HL-60/S4 treated with phorbol 12-myristate 13-acetate at 8.2 ng/mL for 4 days and 3 days (cell line): ENCODE data around the gene LARGE1.
"Not testable (repeated sequence)": the region's sequence is repeated elsewhere in the genome, so short reads cannot be mapped to it uniquely, and the experiment has no call there.

Experiments used
- in situ Hi-C: fragments of 300-500 bp; cut with MboI; formaldehyde crosslinking; loops from 2 replicates; pipeline ENCODE4 v1.15.0; 2022; ENCODE audit warnings: low sequenced_read_pairs

LARGE1 gene

GRCh38 chr22:33504941-33505625 lies 415.2 kb downstream of the LARGE1 start:
- in situ Hi-C loops = no loop called here

- in situ Hi-C loops = no loop called here
Measured at GRCh38 chr22:33496112-33496511, 424.2 kb downstream of the LARGE1 start.

- in situ Hi-C loops = no loop called here
Measured at GRCh38 chr22:33493476-33494205, 426.6 kb downstream of the LARGE1 start.

GRCh38 chr22:33492210-33492651 lies 428.0 kb downstream of the LARGE1 start:
- in situ Hi-C loops = no loop called here

GRCh38 chr22:33487041-33487716 lies 433.1 kb downstream of the LARGE1 start:
- in situ Hi-C loops = no loop called here

- in situ Hi-C loops = no loop called here
Measured at GRCh38 chr22:33481550-33481949, 438.7 kb downstream of the LARGE1 start.

GRCh38 chr22:33477120-33478111 lies 442.9 kb downstream of the LARGE1 start:
- in situ Hi-C loops = no loop called here

GRCh38 chr22:33476716-33477115 lies 443.6 kb downstream of the LARGE1 start:
- in situ Hi-C loops = no loop called here

DNA sequence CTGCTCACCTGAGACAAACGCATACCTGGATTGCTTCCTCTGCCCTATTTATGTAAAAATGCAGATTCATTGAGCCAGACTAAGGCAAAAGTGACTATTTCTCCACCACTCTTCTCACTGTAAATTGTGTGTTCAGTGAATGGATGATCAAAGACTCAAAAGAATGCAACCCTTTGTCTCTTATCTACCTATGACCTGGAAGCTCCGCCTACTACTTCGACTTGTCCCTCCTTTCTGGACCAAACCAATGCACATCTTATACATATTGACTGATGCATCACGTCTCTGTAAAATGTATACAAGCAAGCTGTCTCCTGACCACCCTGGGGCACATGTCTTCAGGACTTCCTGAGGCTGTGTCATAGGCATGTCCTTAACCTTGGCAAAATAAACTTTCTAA lies 444.1 kb downstream of the LARGE1 start:
- in situ Hi-C loops = no loop called here

DNA sequence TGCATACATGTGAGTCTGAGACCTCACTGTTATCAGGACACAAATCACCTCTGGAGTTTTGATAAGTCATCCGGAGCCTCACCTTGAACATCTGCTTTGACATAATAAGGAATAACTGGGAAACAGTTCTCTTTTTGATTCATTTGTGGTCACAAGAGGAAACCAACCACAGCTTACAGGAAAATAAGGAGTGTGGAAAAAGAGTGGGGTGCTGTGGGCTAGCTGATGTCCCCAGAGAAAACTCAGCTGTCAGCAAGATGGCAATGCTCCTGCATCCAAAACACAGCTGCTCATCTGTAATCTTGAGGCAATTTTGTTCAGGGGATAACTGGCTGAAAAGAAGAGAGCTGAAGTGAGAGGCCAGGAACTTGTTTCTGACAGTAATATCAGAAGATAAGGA lies 445.7 kb downstream of the LARGE1 start:
- in situ Hi-C loops = no loop called here

DNA sequence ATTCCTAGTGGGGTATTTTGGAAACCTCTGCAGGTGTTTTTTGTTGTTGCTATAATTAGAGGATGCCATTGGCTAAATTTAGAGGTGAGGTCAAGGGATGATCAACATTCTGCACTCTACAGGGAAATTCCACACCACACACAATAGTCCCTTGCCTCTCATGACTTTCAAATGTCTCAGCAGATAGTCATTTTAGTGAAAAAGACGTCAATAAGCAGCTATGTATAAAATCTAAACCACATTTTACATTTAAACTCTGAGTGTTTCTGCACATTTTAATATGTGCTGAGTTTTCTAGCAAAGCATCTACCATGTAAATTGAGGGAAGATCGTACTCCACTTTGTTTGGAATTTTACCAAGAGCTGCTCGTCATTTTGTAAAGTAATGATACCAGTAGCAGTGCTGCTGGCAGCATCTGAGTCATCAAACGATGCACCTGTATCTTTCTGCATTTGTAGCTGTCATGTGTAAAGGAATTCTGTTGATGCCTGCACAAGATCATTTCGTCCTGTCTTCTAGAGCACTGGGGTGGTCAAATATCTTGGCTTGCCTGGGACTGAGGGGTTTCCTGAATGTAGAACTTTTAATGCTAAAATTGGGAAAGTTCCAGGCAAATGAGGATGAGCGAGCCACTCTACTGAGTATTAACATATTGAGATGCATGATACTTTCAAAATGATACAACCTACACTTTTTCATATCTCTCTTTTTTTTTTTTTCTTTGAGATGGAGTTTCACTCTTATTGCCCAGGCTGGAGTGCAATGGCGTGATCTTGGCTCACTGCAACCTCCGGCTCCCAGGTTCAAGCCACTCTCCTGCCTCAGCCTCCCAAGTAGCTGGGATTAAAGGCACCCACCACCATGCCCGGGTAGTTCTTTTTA lies 447.6 kb downstream of the LARGE1 start:
- in situ Hi-C loops = no loop called here

- in situ Hi-C loops = no loop called here
Measured at GRCh38 chr22:33470456-33470855, 449.8 kb downstream of the LARGE1 start.

DNA sequence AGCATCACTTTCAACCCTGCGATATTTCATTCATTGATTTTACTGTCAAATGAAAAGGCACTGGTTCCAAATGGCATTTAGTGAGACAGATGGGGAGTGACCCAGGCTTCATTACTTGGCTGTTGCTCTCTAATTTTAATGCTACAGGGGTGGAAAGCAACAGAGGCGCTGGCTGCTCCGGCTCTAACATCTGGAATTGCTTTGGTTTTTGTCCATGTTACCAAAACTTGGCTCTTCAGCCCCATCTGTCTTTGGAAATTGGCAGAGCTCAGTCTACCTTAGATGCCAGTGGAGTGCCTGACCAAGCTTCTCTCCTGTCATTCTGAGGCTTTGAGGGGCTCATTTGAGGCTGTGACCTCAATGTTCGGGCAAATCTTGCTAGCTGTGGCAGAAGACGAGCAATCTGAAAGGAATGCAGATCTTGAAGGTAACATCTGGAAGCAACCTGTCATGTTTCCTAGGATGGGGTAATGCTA lies 452.6 kb downstream of the LARGE1 start:
- in situ Hi-C loops = no loop called here

GRCh38 chr22:33467080-33467479 lies 453.2 kb downstream of the LARGE1 start:
- in situ Hi-C loops = no loop called here

GRCh38 chr22:33465554-33465953 lies 454.7 kb downstream of the LARGE1 start:
- in situ Hi-C loops = no loop called here

DNA sequence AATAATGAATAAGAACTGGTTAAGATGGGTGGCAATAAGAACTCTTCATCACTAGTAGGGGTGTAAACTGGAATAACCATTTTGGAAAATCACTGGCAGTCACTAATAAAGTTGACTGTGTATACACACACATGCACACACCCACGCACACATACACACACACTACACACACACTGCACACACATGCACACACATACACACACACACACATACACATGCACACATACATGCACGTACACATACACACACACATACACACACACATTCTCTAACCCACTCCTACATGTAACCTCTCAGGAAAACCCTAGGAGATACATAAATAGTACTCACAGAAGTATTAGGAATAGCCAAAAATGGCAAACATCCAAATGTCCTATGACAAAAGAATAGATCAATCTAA lies 455.6 kb downstream of the LARGE1 start:
- in situ Hi-C loops = no loop called here

GRCh38 chr22:33461698-33462434 lies 458.4 kb downstream of the LARGE1 start:
- in situ Hi-C loops = no loop called here

DNA sequence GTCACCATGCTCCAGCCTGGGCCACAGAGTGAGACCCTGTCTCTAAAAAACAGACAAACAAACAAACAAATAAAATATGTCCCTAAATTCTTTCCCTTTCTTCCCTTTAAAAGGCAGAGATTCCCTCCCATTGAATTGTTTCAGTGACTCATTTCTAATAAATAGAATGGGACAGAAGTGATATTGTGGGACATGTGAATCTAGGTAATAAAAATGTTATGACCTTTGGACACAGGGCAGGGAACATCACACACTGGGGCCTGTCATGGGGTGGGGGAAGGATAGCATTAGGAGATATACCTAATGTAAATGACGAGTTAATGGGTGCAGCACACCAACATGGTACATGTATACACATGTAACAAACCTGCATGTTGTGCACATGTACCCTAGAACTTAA lies 459.0 kb downstream of the LARGE1 start:
- in situ Hi-C loops = not testable (repeated sequence)

- in situ Hi-C loops = no loop called here
Measured at GRCh38 chr22:33459137-33459536, 461.1 kb downstream of the LARGE1 start.
